ENCODE measurements around the gene PDHX.

The PDHX gene

GRCh38 chr11:34941688-34942087 lies 25.3 kb downstream of the PDHX start:
- in situ Hi-C loops (cut with MboI; ENCODE audit: low sequenced_read_pairs): no loop called here
- no peaks in the 10 kb centered on the region; the same call in 1 of the 2 replicates for H3K36me3 ChIP-seq (replicated peaks)

GRCh38 chr11:34944692-34945091 lies 28.3 kb downstream of the PDHX start:
- Histone ChIP-seq H3K27me3 (ENCODE audit: low read depth) (no peaks in the 10 kb centered on the region), H3K9me3 (no peaks in the 10 kb centered on the region), H3K36me3 (replicated peaks) (no peaks in the 10 kb centered on the region; the same call in none of the 2 replicates), H3K4me1 (peaks cover 6% of the 10 kb centered on the region), H3K4me3 (no peak overlapping the region)
- DNase-seq (ENCODE audit: low spot score in 2 of 2): no peak
- in situ Hi-C loops (cut with MboI; ENCODE audit: low sequenced_read_pairs): no loop called here

More at GRCh38 chr11:34941688-34942087, 25.3 kb downstream of the PDHX start:
- DNase-seq (ENCODE audit: low spot score in 2 of 2): no peak
- Histone ChIP-seq H3K4me1 (peaks cover 7% of the 10 kb centered on the region), H3K27me3 (ENCODE audit: low read depth) (no peaks in the 10 kb centered on the region), H3K4me3 (no peak overlapping the region), H3K9me3 (no peaks in the 10 kb centered on the region)

GRCh38 chr11:34948696-34949095 lies 32.3 kb downstream of the PDHX start:
- no peaks in the 10 kb centered on the region; the same call in none of the 2 replicates for H3K36me3 ChIP-seq (replicated peaks)
- no peaks in the 10 kb centered on the region for H3K4me1 ChIP-seq
- no peaks in the 10 kb centered on the region for H3K27me3 ChIP-seq (ENCODE audit: low read depth)
- H3K4me3 ChIP-seq: no peak overlapping the region
- no peak for DNase-seq (ENCODE audit: low spot score in 2 of 2)
- in situ Hi-C loops (cut with MboI; ENCODE audit: low sequenced_read_pairs): no loop called here
- H3K9me3 ChIP-seq: no peaks in the 10 kb centered on the region

GRCh38 chr11:34953955-34954354 lies 37.5 kb downstream of the PDHX start:
- in situ Hi-C loops (cut with MboI; ENCODE audit: low sequenced_read_pairs): no loop called here
- Histone ChIP-seq H3K27me3 (ENCODE audit: low read depth) (no peaks in the 10 kb centered on the region), H3K36me3 (replicated peaks) (no peaks in the 10 kb centered on the region; the same call in 1 of the 2 replicates), H3K4me1 (no peaks in the 10 kb centered on the region), H3K9me3 (no peaks in the 10 kb centered on the region), H3K4me3 (no peak overlapping the region)
- DNase-seq (ENCODE audit: low spot score in 2 of 2): no peak

GRCh38 chr11:34957206-34957605 lies 40.8 kb downstream of the PDHX start:
- H3K4me1 ChIP-seq: peaks cover 6% of the 10 kb centered on the region; the same call in 1 of the 2 replicates
- H3K9me3 ChIP-seq: no peaks in the 10 kb centered on the region
- in situ Hi-C loops (cut with MboI; ENCODE audit: low sequenced_read_pairs): no loop called here
- H3K27me3 ChIP-seq (ENCODE audit: low read depth): no peaks in the 10 kb centered on the region
- no peak for DNase-seq (ENCODE audit: low spot score in 2 of 2)
- no peak overlapping the region for H3K4me3 ChIP-seq
- no peaks in the 10 kb centered on the region; the same call in none of the 2 replicates for H3K36me3 ChIP-seq (replicated peaks)

- Histone ChIP-seq H3K9me3 (no peaks in the 10 kb centered on the region), H3K4me3 (no peak overlapping the region), H3K4me1 (peaks cover 6% of the 10 kb centered on the region; the same call in 1 of the 2 replicates), H3K27me3 (ENCODE audit: low read depth) (no peaks in the 10 kb centered on the region), H3K36me3 (replicated peaks) (no peaks in the 10 kb centered on the region; the same call in none of the 2 replicates)
- in situ Hi-C loops (cut with MboI; ENCODE audit: low sequenced_read_pairs): no loop called here
- DNase-seq (ENCODE audit: low spot score in 2 of 2): no peak
Observed at GRCh38 chr11:34957606-34958005, 41.2 kb downstream of the PDHX start.

GRCh38 chr11:34959770-34960169 lies 43.4 kb downstream of the PDHX start:
- H3K9me3 ChIP-seq: no peaks in the 10 kb centered on the region
- no peak overlapping the region for H3K4me3 ChIP-seq
- in situ Hi-C loops (cut with MboI; ENCODE audit: low sequenced_read_pairs): no loop called here
- DNase-seq (ENCODE audit: low spot score in 2 of 2): no peak
- H3K36me3 ChIP-seq (replicated peaks): no peaks in the 10 kb centered on the region; the same call in none of the 2 replicates
- H3K27me3 ChIP-seq (ENCODE audit: low read depth): no peaks in the 10 kb centered on the region
- H3K4me1 ChIP-seq: peaks cover 6% of the 10 kb centered on the region; the same call in 1 of the 2 replicates

- in situ Hi-C loops (cut with MboI; ENCODE audit: low sequenced_read_pairs): no loop called here
- Histone ChIP-seq H3K36me3 (replicated peaks) (no peaks in the 10 kb centered on the region; the same call in none of the 2 replicates), H3K9me3 (no peaks in the 10 kb centered on the region), H3K27me3 (ENCODE audit: low read depth) (no peaks in the 10 kb centered on the region), H3K4me1 (peaks cover 6% of the 10 kb centered on the region; the same call in 1 of the 2 replicates), H3K4me3 (no peak overlapping the region)
- peak; percentile 36 to 48 for DNase-seq (ENCODE audit: low spot score in 2 of 2)
Observed at GRCh38 chr11:34960277-34960676, 43.9 kb downstream of the PDHX start.

- Histone ChIP-seq H3K27me3 (ENCODE audit: low read depth) (no peaks in the 10 kb centered on the region), H3K36me3 (replicated peaks) (peaks cover under 1% of the 10 kb centered on the region), H3K4me3 (no peak overlapping the region), H3K9me3 (no peaks in the 10 kb centered on the region), H3K4me1 (peaks cover 6% of the 10 kb centered on the region; the same call in 1 of the 2 replicates)
- in situ Hi-C loops (cut with MboI; ENCODE audit: low sequenced_read_pairs): no loop called here
- no peak for DNase-seq (ENCODE audit: low spot score in 2 of 2)
Observed at GRCh38 chr11:34962034-34962433, 45.6 kb downstream of the PDHX start.

- Histone ChIP-seq H3K4me3 (no peak overlapping the region), H3K9me3 (no peaks in the 10 kb centered on the region), H3K36me3 (replicated peaks) (peaks cover 5% of the 10 kb centered on the region), H3K27me3 (ENCODE audit: low read depth) (no peaks in the 10 kb centered on the region), H3K4me1 (peaks cover 6% of the 10 kb centered on the region; the same call in 1 of the 2 replicates)
- in situ Hi-C loops (cut with MboI; ENCODE audit: low sequenced_read_pairs): no loop called here
- DNase-seq (ENCODE audit: low spot score in 2 of 2): no peak
Observed at GRCh38 chr11:34963351-34963750, 46.9 kb downstream of the PDHX start.

GRCh38 chr11:34964610-34965331 lies 48.4 kb downstream of the PDHX start:
- no peak for DNase-seq (ENCODE audit: low spot score in 2 of 2)
- Histone ChIP-seq H3K4me3 (no peak overlapping the region), H3K9me3 (no peaks in the 10 kb centered on the region), H3K36me3 (replicated peaks) (peaks cover 8% of the 10 kb centered on the region), H3K4me1 (peaks cover 6% of the 10 kb centered on the region; the same call in 1 of the 2 replicates), H3K27me3 (ENCODE audit: low read depth) (no peaks in the 10 kb centered on the region)
- in situ Hi-C loops (cut with MboI; ENCODE audit: low sequenced_read_pairs): no loop called here

- no peak for DNase-seq (ENCODE audit: low spot score in 2 of 2)
- no peaks in the 10 kb centered on the region for H3K9me3 ChIP-seq
- in situ Hi-C loops (cut with MboI; ENCODE audit: low sequenced_read_pairs): no loop called here
- H3K27me3 ChIP-seq (ENCODE audit: low read depth): no peaks in the 10 kb centered on the region
- peaks cover 8% of the 10 kb centered on the region for H3K36me3 ChIP-seq (replicated peaks)
- no peak overlapping the region for H3K4me3 ChIP-seq
- H3K4me1 ChIP-seq: no peaks in the 10 kb centered on the region
Observed at GRCh38 chr11:34968862-34969261, 52.4 kb downstream of the PDHX start.

GRCh38 chr11:34970033-34970432 lies 53.6 kb downstream of the PDHX start:
- in situ Hi-C loops (cut with MboI; ENCODE audit: low sequenced_read_pairs): no loop called here
- no peaks in the 10 kb centered on the region for H3K9me3 ChIP-seq
- H3K4me3 ChIP-seq: no peak overlapping the region
- no peaks in the 10 kb centered on the region for H3K4me1 ChIP-seq
- DNase-seq (ENCODE audit: low spot score in 2 of 2): no peak
- H3K27me3 ChIP-seq (ENCODE audit: low read depth): no peaks in the 10 kb centered on the region
- peaks cover 8% of the 10 kb centered on the region for H3K36me3 ChIP-seq (replicated peaks)

GRCh38 chr11:34970480-34970879 lies 54.1 kb downstream of the PDHX start:
- no peak overlapping the region for H3K4me3 ChIP-seq
- in situ Hi-C loops (cut with MboI; ENCODE audit: low sequenced_read_pairs): no loop called here
- H3K36me3 ChIP-seq (replicated peaks): peaks cover 8% of the 10 kb centered on the region
- no peaks in the 10 kb centered on the region for H3K27me3 ChIP-seq (ENCODE audit: low read depth)
- no peaks in the 10 kb centered on the region for H3K4me1 ChIP-seq
- DNase-seq (ENCODE audit: low spot score in 2 of 2): no peak
- H3K9me3 ChIP-seq: no peaks in the 10 kb centered on the region

Measured in HAP-1 (cell line).